NOMO-1 treated with dmso at 0.1 percent for 144 hours (cell line): Measurements from ENCODE around the gene TPPP.
"Not testable (repeated sequence)": the region's sequence is repeated elsewhere in the genome, so short reads cannot be mapped to it uniquely, and the experiment has no call there.

ENCODE experiments used
- DNase-seq: peaks from one replicate; lab custom pipeline; 2025; ENCODE audit not compliant: unreplicated experiment; lab: John Stamatoyannopoulos, UW

Gene TPPP

DNA sequence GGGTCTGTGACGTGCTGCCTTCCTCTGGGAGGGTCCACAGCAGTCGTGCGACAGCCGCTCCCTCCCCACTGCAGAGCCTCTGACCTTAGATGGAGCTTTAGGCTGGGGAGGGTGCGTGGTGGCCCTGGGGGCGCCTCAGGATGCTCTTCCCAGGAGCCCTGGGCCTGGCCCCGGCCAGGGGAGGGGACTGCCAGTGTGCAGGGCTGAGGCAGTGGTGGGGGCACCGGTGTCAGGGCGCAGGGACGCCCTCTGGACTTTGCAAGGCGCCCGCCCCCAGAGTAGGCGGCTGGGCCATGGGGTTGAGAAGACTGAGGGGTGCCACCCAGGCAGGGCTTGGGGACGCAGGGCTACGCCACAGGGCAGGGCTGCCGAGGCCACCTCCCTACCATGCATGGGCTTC, 14.6 kb downstream of the TPPP start:
- DNase-seq, result not testable (repeated sequence)

DNA sequence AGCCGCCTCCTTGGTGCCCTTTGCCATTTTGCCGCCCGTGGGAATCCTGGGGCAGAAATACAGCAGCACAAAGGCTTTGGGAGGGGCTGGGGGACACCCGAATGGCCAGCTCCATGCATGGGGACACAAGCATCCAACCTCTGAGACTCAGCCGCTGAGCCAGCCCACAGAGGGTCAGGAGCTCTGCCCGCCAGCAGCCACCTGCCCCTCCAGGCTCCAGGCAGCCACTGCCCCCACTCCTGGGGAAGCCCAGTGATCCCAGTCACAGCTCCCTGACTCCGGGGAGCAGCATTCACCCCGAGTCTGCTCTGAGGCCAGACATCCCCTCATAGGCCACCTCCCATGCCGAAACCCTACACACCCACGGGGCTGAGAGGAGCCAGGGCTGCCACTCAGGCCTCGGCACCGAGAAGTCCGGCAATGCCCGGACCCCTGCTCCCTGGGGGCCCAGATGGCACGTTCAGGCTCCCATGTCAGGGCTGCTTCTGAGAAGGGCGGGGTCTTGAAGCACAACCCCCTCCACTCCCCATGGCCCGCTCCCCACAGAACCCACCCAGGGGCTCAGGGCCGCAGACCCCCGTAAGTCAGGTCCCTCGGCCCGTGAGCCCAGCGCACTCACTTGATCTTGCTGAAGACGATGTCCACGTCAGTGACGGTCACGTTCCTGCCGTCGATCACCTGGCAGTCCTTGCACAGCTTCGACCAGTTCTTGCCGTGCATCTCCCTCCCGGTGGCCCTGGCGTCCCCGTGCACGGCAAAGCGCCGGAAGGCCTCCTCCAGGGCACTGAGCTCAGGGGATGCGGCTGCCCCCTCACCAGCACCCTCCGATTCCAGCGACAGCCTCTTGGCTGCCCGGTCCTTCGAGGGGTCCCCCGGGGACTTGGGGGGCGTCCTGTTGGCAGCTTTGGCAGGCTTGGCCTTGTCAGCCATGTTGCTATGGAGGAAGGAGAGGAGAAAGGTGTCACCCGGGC, 15.7 kb downstream of the TPPP start:
- DNase-seq, result no peak

DNA sequence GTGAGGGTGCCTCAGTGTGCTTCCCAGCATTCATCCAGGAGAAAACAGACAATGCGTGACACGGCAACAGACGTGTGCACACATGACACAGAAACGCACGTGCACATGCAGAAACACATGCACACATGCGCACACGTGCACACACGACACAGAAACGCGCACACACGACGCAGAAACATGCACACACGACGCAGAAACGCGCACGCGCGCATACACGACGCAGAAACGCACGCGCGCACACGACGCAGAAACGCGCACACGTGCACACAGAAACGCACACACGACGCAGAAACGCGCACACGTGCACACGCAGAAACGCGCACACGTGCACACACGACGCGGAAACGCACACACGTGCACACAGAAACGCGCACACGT, 16.5 kb downstream of the TPPP start:
- no peak for DNase-seq

DNA sequence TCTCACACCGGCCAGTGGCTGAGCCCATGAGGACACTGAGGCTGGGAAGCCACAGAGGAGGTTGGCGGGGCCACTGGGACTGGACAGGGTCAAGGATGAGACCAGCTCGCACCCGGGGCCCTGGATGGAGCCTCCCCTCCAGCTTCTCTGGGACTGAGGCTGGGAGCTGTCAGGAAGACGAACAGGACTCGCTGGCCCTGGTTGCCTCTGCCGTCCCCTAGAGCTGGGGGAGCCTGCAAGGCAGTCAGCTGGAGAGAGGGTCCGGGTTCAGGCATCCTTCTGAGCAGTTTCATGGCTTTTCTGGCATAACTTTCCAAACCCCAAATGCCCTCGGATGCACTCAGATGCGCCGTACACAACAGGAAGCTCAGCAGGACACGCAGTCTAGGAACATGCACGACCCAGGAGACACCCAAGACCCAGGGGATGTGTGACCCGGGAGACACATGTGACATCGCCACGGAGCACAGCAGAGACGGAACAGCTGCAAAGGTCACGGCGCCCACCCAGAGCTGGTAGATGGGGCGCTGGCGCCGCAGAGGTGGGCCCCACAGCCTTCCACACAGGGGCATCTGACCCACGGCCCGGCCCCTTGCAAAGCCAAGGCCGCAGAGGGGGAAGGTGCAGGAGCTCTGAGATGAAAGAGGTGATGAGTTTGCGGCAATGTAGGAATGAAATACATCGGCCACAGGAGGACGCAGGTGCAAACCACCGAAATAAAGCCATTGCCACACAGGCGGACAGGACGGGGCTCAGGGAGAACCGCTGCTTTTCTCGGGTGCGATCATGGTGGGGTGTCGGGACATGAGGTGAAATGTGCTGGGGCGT, 17.1 kb downstream of the TPPP start:
- DNase-seq, result no peak

DNA sequence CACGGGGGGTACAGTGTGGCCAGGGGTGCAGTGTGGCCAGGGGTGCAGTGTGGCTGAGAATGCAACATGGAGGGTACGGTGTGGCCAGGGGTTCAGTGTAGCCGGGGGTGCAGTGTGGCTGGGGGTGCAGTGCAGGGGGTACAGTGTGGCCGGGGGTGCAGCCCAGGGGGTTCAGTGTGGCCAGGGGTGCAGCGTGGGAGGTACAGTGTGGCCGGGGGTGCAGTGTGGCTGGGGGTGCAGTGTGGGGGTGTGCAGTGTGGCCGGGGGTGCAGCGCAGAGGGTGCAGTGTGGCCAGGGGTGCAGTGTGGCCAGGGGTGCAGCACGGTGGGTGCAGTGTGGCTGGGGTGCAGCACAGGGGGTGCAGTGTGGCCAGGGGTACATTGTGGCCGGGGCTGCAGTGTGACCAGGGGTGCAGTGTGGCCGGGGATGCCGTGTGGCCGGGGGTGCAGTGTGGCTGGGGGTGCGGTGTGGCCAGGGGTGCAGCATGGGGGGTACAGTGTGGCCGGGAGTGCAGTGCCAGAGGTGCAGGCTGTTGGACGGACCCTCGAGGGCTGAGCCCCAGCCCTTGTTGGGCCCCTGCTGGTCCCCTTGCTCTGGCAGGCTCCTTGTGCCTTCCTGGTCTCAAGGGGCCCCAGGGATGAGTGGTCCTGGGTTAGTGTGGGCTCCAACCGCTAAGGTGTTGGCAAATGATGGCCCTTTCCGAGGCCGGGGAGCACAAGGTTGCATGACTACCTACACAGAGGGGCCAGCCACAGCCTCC, 17.9 kb downstream of the TPPP start:
- DNase-seq, result no peak

DNA sequence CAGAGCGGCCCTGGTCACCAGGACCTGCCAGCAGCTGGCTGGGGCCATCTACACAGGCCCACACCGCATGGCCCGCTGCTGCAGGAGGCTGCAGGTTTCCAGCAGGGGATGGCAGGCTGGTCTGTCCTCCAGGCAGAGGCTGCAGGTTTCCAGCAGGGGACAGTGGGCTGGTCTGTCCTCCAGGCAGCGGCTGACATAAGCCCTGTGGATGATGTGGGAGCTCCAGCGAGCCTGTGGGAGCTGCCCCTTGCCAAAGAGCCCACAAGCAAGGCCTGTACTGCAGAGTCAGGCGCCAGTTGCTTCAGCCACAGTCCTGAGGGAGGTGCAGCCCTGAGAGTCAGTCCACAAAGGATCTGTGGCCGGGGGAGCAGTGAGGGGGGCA, 18.5 kb downstream of the TPPP start:
- DNase-seq, result no peak

DNA sequence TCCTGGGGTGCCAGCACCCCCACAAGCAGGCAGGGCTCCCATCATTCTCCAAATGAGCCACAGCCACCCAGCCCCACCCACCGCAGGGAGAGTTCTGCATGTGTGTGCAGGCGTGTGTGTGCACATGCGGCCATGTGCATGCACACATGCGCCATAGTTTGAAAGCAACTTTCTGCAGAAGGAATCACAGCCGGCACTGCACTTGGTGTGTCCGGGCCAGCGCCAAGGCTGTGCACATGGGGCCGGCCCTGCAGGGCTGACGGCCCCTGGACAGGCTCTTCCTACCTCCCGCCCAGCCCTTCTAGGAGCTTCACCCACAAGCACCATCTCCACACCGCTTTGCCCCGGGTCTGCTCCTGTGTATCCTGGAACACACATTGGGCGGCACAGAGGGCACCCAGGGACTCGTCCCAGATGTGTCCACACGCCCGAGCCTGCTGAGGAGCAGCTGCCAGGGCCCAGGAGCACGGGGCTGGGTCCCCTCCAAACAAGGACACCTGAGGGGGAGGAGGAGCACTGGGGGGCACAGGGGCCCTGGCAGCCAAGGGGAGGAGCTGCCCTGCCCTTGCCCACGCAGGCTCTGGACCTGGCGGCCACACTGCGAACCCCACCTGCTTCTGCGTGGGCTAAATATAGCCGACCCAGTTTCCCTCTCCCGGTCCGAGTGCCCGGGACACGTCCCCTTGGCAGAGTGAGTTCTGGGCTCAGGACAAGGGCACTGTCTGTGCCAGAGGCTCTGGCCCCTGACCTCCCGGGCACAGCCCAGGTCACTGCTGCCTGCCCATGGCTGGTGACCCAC, 19.1 kb downstream of the TPPP start:
- DNase-seq, result no peak

DNA sequence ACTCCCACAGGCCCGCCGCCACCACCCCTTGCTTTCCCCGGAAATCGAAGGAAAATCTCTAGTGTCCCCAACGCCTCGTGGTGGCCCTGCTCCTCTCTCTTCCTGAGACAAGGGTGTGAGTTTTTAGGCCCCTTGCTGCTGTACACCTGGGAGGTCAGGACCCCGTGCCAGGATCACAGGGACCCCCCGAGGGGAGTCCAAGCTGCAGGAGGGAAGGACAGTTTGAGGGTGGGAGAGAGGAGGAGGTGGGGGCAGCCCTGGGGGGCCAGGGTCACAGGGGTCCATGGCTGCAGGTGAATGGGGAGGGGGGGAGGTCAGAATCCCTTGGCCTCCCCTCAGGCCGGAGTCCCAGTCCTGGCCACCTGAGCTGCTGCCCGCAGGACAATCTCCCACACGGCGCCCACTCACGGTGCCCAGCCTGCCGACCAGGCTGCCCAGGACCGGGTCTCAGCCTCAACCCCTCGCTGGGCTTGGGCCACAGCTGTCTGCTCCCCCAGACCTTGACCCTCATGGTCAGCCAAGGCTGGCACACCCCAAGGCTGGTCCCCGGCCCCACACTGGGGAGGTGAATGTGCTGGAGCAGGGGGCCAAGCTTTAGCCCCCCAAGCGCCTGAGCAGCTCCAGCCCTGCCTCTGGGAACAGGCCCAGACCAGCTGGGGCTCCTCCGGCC, 19.9 kb downstream of the TPPP start:
- DNase-seq, result no peak

DNA sequence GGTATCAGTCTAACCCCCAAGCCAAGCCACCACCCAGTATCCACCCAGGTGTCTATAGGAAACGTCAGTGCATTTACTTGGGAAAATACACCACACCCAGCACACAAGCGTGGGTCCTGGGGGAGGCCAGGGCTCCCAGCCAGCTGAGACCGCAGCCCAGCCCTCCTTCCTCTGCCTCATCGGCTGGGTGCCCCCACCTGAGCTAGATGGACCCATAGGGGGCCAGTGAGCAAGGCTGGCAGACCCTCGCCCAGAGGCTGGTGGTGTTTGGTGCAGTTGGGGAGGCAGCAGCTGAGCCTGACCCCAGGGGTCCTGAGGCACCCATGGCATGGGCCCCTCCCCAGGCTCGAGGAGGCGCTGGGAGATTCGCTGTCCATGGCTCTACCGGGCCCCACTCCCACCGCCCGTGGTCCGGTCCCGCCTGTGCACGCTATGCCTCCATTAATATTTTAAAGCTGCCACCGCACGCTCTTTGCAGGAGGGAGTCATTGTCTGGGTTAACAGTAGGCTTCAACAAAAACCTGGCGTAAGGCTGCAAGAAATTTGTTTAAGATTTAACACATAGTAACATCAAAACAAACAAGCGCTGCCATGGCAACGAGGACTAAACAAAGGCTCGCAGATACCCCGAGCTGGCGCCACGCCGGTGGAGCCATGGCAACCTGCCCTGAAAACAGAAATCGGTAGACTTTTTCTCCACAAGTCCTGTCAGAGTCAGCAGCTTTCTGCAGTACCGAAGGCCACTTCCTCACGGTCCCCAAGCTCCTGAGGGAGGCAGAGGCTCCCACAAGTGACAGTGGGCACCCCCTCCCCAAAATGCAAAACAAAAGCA, 20.6 kb downstream of the TPPP start:
- DNase-seq, result no peak

DNA sequence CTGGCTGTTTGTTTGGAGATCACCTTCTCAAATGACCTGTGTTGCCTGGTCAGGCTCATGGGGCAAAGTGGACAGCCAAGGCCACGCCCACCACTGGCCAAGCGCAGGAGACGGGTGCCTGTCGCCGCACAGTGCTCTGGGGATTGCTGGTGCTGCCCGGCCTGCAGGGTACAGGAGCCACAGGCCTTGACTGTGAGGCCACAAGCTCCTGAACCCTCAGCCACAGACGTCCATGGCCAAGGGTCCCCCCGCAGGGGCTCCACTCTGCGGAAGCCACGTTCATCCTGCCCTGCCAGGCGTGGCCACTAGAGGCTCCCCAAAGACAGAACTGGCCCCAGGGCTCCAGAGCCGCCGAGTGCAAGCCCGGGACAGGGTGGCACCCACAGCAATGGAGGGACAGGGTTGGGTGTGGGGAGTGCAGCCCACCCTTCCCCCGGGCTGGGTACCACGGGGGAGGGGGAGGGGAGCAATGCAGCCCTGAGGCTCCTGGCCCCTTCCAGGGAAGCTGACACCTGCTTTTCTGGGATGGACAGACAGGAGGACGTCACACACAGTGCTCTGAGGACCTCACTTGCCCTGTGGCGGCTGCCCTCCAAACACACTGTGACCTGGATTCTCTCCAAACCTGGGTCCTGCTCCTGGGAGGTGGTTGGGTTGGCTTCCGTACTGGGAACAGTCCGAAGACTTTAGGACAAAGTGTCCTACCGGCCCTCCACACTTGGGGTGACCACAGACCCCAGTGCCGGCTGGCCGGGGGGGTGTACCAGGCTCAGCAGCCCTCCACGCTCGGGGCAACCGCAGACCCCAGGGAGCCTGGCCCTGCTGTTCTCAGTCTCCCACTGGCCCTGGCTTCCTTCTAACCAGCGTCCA, 21.5 kb downstream of the TPPP start:
- peak; percentile 87 for DNase-seq

DNA sequence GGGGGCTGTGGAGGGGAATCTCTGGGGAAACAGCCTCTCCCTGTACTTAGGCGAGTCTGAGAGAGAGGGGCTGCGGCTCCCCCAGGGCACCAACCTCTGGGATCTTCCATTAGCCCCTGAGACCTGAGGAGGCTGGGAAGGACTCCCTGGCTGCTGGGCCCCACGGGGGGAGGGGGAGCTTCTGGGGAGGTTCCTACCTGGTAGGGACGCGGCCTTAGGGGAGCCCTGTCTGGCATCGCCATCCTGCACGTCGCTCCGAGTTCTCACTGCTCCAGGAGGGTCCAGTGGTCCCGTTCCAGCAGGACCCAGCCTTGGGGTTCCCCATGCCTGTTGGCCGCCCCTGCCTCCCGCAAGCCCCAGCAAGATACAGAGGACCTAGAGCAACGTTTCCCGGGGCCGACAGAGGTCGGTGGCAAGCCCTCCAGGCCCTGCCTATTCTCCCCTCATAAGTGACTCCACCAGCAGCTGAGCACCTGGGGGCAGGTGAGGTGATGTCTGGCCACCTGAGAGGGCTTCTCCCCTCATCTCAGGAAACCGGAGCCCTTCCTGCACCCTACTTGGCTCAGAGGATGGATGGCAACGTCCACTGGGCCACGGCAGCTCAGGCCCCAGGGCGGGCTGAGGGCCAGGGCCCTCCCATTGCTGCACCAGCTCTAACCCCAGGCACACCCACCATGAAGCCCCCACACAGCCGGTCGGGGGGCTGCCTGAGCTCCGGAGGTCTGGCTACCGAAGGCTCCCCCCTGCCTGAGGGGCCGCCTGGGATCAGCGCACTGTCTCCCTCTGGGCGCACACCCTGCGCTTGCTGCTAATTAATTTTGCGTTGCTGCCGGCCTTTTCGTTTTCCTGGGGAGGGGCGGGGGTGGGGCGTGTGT, 22.5 kb downstream of the TPPP start:
- no peak for DNase-seq

DNA sequence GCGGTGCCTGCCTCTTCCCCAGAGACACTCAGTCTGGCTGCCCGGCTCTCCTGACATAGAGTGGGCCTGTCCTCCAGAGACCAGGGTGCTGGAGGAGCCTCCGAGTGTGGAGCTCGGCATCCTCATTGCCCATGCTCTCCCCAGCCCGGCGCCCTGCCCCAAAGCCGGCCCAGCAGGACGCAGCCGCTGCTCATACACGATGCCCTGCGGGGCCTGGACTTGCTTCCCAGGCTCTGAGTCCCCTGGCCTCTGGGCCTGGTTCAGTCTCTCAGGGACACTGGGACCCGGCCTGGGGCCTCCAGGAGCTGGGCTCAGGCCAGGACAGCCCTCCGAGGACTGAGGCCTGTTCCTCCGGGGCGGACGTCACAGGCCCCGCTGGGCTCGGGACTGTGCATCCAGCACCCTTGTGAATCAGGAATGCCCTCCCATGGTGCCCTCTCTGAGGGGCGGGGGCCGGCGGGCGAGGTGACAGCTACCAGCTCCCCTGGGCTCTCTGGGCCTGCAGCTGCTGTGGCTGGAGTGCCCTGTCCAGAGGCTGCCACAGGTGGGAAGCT, 23.2 kb downstream of the TPPP start:
- DNase-seq, result no peak

DNA sequence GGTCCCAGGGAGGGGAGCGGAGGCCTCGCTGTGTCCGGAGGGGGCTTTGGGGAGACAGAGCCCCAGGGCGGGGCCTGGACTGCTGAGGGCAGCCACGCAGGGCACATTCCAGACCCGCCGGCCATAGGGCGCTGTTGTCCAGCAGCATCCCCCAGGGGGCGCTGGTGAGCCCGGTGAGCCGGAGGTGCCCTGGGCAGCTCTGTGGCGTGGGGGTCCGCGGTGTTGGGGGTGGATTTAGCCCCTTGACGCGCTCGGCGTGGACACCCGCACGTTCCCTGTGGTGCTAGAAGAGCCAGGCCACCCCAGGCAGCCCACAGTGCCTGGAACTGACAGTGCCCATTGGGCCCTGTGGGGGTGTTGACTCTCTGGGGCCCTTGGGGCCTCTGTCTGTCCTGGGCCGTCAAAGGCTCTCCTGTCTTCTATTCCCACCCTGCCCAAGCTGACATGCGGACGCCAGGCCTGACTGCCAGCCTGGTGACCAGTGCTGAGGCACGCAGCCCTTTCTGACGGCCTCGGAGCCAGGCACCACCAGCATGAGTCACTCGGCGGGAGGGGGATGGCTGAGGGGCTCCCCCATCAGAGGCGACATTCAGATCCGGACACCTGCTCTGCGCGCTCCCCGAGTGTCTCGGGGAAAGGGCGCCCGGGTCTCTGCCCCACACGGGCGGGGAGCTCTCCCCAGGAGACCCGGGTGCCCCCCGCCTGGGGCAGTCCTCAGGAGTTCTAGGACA, 23.9 kb downstream of the TPPP start:
- DNase-seq, result no peak

DNA sequence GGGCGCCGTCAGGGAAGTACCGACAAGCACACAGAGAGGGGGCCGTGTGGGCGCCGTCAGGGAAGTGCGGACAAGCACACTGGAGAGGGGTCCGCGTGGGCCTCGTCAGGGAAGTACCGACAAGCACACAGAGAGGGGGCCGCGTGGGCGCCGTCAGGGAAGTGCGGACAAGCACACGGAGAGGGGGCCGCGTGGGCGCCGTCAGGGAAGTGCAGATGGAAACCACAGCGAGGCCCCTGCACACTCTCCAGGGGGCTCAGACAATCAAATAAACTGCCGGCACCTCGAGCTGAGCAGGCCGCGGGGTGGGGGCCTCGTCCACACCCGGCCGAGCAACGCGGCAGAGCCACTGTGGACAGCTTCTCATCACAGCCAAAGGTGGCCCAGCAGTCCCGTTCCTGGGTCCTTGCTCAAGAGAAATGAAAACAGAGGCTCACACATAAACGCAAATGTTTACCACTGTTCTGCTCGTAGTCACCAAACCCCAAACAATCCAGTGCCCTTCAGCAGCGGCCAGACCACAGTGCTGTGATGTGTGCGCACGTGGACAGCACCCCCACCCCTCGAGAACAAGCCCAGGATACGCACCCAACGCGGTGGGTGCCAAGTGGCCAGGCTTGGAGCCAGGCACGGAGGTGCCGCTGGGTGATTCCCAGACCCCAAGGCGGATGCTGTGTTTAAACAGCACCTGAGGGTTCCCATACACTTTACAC, 24.7 kb downstream of the TPPP start:
- no peak for DNase-seq

DNA sequence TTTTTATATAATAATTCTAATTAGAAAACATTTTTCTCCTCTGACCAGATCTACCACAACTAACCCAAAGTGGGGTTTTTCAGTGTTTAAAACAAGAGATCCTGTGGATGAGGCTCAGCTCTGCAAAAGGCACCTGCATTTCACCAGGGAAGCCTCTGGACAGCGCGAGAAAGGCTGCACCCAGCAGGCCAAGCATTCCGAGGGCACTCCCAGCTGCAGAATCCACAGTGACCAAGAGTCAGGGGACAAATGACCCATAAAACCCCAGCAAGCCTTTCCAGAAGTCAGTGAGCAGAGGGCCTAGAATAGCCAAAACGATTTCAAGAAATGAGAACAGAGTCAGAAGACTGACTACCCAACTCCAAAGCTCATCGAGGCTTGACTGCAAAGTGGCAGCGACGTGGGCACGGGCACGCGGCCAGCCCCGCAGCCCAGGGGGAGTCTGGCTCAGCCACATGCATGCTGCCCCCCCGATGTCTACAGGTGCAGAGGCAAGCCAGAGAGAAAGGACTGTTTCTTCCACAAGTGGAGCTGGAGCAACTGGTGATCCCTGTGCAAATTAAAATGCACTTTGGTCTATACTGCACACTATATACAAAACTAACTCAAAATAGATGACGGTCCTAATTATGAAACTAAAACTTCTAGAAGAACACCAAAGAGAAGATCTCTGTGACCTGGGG, 26.2 kb downstream of the TPPP start:
- DNase-seq, result no peak
